Activated CD8-positive, alpha-beta T cell treated with anti-CD3 and anti-CD28 coated beads for 36 hours (primary cell): Measurements from ENCODE around the gene FAM120B. TPM values are rescaled to one million over a fixed set of nuclear protein-coding genes. Genes with fewer than 3 reads are reported as not detected.

Experiments used
- ATAC-seq: fragments of 200-7000 bp; cut with Tn5 transposase; one replicate; pipeline ENCODE4 v1.10.0; 2021; ENCODE audit warnings: mild to moderate bottlenecking, moderate library complexity
- CTCF ChIA-PET: fragments of 350-600 bp; sonication (Branson Sonifier 250); formaldehyde crosslinking; loops from one replicate; lab custom pipeline; 2021; ENCODE audit warnings: antibody characterized with exemption; lab: Charles Lee
- POLR2A ChIA-PET: fragments of 350-600 bp; sonication (Branson Sonifier 250); formaldehyde crosslinking; loops from one replicate; lab custom pipeline; 2021; ENCODE audit warnings: antibody characterized with exemption; lab: Charles Lee
- DNase-seq: peaks from one replicate; pipeline ENCODE4 v3.0.0-alpha.2; 2020
- H3K27ac Mint-ChIP-seq: one replicate; pipeline ENCODE4 v1.8.0; 2021; ENCODE audit warnings: mild to moderate bottlenecking, mixed read lengths
- H3K27me3 Mint-ChIP-seq: one replicate; pipeline ENCODE4 v1.8.0; 2021; ENCODE audit warnings: mixed read lengths
- H3K36me3 Mint-ChIP-seq: one replicate; pipeline ENCODE4 v1.8.0; 2021; ENCODE audit warnings: low read depth, mixed read lengths
- H3K4me1 Mint-ChIP-seq: one replicate; pipeline ENCODE4 v1.8.0; 2021; ENCODE audit warnings: low read depth, mixed read lengths
- H3K4me3 Mint-ChIP-seq: one replicate; pipeline ENCODE4 v1.8.0; 2021; ENCODE audit warnings: mild to moderate bottlenecking, moderate library complexity, mixed read lengths
- H3K9me3 Mint-ChIP-seq: one replicate; pipeline ENCODE4 v1.8.0; 2021; ENCODE audit warnings: mixed read lengths
- CTCF ChIP-seq: fragments of 200-600 bp; IDR thresholded peaks from one replicate; pipeline ENCODE4 v1.8.0; 2022; ENCODE audit warnings: antibody characterized with exemption, mild to moderate bottlenecking
- intact Hi-C: fragments of 100-400 bp; cut with micrococcal nuclease; formaldehyde crosslinking; loops from one replicate; pipeline ENCODE4 v1.10.0; 2022
- total RNA-seq, 2 experiments: library from RNA; stranded (reverse); gene quantifications; one replicate each; pipeline ENCODE4 v1.2.3, GENCODE V29; 2021

Gene FAM120B
- total RNA-seq, 2 experiments from 2014 or later = 19.0 to 19.5 TPM

DNA sequence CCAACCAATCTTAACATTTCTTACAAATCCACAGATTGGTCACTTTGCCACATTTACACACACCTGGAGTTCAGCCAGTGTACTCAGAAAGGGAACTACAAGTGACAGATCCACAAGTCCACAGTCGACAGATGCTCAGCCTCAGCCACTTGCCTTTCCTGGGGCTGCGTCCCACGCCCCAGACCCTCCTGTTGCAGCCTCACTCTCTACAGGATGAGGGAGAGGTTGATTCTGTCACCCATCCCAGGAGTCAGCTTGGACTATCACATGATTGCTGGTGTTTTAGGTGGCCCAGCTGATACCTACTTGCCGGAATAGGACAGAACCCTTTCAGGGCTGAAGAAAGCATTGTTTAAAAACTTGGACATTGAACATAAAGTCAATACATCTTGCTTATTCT lies 108.8 kb downstream of the FAM120B start:
- intact Hi-C loops = no loop called here
- DNase-seq = no peak
- no peaks in the 10 kb centered on the region for H3K4me1 Mint-ChIP-seq

DNA sequence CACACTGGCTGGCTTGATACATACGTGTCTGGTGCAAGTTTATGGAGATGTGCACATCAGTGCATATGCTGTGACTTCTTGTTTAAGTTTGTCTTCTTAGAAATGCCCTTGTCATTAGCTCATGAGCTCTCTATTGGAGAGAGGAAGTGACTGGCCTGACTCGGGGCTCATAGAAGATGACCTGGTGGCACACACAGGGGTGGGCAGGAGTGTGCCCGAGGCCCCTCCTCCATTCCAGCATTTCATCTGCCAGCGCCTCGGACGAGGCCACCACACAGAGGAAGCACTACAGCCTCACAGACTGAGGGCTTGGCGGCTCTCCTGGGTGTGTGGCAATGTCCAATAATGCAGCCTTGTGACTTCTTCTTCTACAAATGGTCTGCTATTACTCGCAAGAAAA lies 109.7 kb downstream of the FAM120B start:
- Mint-ChIP-seq H3K4me3 (no peak overlapping the region), H3K9me3 (no peaks in the 10 kb centered on the region), H3K27me3 (peaks cover 8% of the 10 kb centered on the region), H3K36me3 (no peaks in the 10 kb centered on the region), H3K27ac (no peak overlapping the region), H3K4me1 (no peaks in the 10 kb centered on the region)
- intact Hi-C loops = no loop called here
- ChIA-PET CTCF (no interaction called here), POLR2A (no interaction called here)
- ATAC-seq (no peak), DNase-seq (no peak)
- no peak for TF ChIP-seq CTCF

More for the DNA sequence above, 108.8 kb downstream of the FAM120B start:
- Mint-ChIP-seq H3K36me3 (no peaks in the 10 kb centered on the region), H3K9me3 (peaks cover 6% of the 10 kb centered on the region), H3K27me3 (peaks cover 8% of the 10 kb centered on the region), H3K27ac (no peak overlapping the region), H3K4me3 (no peak overlapping the region)
- POLR2A ChIA-PET = no interaction called here
- no peak for ATAC-seq
- CTCF ChIA-PET = no interaction called here
- no peak for TF ChIP-seq CTCF

GRCh38 chr6:170416959-170417606 lies 110.5 kb downstream of the FAM120B start:
- ATAC-seq = no peak
- intact Hi-C loops = no loop called here
- Mint-ChIP-seq H3K9me3 (no peaks in the 10 kb centered on the region), H3K4me1 (no peaks in the 10 kb centered on the region), H3K27me3 (peaks cover 8% of the 10 kb centered on the region), H3K27ac (no peak overlapping the region), H3K36me3 (no peaks in the 10 kb centered on the region), H3K4me3 (no peak overlapping the region)
- ChIA-PET POLR2A (no interaction called here), CTCF (no interaction called here)
- no peak for DNase-seq
- no peak for TF ChIP-seq CTCF

- no peak overlapping the region for H3K27ac Mint-ChIP-seq
- POLR2A ChIA-PET = no interaction called here
- H3K9me3 Mint-ChIP-seq = no peaks in the 10 kb centered on the region
- ATAC-seq (no peak), DNase-seq (no peak)
- intact Hi-C loops = no loop called here
- CTCF ChIA-PET = no interaction called here
- H3K4me1 Mint-ChIP-seq = no peaks in the 10 kb centered on the region
- H3K36me3 Mint-ChIP-seq = no peaks in the 10 kb centered on the region
- TF ChIP-seq CTCF = no peak
- peaks cover 9% of the 10 kb centered on the region for H3K27me3 Mint-ChIP-seq
- H3K4me3 Mint-ChIP-seq = no peak overlapping the region
Observed at GRCh38 chr6:170417881-170418280, 111.3 kb downstream of the FAM120B start.

- no peak overlapping the region for H3K27ac Mint-ChIP-seq
- ChIA-PET POLR2A (no interaction called here), CTCF (no interaction called here)
- peaks cover 11% of the 10 kb centered on the region for H3K27me3 Mint-ChIP-seq
- H3K36me3 Mint-ChIP-seq = no peaks in the 10 kb centered on the region
- intact Hi-C loops = no loop called here
- no peaks in the 10 kb centered on the region for H3K9me3 Mint-ChIP-seq
- TF ChIP-seq CTCF = no peak
- ATAC-seq (no peak), DNase-seq (no peak)
- no peaks in the 10 kb centered on the region for H3K4me1 Mint-ChIP-seq
- H3K4me3 Mint-ChIP-seq = no peak overlapping the region
Observed at GRCh38 chr6:170420283-170420682, 113.7 kb downstream of the FAM120B start.
